ENCODE measurements around the gene KCNMA1.

Gene KCNMA1

GRCh38 chr10:77117501-77117900 is 520.1 kb downstream of the KCNMA1 start:
- TF ChIP-seq, protein P1, sequence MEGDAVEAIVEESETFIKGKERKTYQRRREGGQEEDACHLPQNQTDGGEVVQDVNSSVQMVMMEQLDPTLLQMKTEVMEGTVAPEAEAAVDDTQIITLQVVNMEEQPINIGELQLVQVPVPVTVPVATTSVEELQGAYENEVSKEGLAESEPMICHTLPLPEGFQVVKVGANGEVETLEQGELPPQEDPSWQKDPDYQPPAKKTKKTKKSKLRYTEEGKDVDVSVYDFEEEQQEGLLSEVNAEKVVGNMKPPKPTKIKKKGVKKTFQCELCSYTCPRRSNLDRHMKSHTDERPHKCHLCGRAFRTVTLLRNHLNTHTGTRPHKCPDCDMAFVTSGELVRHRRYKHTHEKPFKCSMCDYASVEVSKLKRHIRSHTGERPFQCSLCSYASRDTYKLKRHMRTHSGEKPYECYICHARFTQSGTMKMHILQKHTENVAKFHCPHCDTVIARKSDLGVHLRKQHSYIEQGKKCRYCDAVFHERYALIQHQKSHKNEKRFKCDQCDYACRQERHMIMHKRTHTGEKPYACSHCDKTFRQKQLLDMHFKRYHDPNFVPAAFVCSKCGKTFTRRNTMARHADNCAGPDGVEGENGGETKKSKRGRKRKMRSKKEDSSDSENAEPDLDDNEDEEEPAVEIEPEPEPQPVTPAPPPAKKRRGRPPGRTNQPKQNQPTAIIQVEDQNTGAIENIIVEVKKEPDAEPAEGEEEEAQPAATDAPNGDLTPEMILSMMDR (IDR thresholded peaks at IDR 0.05; ENCODE audit: low read depth, low read length) = no peak
- DNase-seq (ENCODE audit: extremely low read depth, low read depth) = no peak

DNA sequence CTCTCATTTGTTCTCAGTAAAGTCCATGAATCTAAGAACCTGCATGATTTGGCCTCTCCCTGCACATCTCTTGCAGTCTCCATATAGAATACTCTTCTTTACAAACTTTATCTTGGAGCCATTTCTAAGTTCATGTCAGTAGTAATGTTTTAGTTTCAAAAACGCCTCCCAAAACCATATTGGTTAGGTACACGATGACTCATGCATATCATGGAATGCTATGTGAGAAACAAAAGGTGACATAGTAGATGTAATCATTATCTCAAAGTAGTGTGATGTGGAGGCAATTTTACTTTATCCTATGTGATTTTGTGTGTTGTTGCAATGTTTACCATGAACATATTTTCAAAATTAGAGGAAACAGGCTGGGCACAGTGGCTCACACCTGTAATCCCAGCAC is 520.7 kb downstream of the KCNMA1 start:
- TF ChIP-seq, protein P1 (IDR thresholded peaks at IDR 0.05; ENCODE audit: low read depth, low read length) = no peak

GRCh38 chr10:77114181-77114821 is 523.3 kb downstream of the KCNMA1 start:
- DNase-seq (ENCODE audit: extremely low read depth, low read depth) = no peak
- TF ChIP-seq, protein P1 (IDR thresholded peaks at IDR 0.05; ENCODE audit: low read depth, low read length) = no peak

More for the DNA sequence above, 520.7 kb downstream of the KCNMA1 start:
- no peak for DNase-seq (ENCODE audit: extremely low read depth, low read depth)

- DNase-seq (ENCODE audit: extremely low read depth, low read depth) = peak; percentile 49
- TF ChIP-seq, protein P1 (IDR thresholded peaks at IDR 0.05; ENCODE audit: low read depth, low read length) = peak; percentile 77
Observed at GRCh38 chr10:77111611-77112550, 525.7 kb downstream of the KCNMA1 start.

- TF ChIP-seq, protein P1 (IDR thresholded peaks at IDR 0.05; ENCODE audit: low read depth, low read length) = no peak
- no peak for DNase-seq (ENCODE audit: extremely low read depth, low read depth)
Observed at GRCh38 chr10:77110757-77111156, 526.9 kb downstream of the KCNMA1 start.

DNA sequence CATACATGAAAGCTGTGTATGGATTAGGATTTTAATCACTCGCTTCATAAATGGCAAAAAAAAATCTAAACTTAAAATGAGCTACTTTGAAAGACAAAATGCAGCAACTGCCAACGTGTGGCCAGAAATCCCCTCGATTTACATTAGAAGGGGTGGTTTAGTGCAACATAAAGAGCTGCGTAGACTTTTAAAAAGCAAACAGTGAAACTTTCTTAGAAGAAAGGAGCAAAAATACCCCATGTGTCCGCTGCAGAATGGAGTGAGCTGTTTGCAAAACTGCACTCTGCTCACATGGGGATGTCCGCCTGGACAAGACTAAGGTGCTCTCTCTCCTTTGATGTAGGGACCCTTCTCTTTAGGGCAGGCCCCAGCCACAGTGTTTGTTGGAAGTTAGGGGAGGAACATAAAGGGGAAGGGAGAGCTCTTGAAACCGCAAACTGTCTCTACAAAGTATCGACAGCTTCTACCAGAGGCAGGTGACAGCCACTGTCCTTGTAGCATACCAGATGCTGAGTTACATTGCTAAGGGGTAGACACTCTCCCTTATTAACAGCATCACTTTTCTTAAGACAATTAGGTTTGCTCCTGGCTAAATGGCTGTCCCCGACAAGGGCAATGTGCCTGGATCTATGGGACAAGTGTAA is 528.1 kb downstream of the KCNMA1 start:
- no peak for DNase-seq (ENCODE audit: extremely low read depth, low read depth)
- TF ChIP-seq, protein P1 (IDR thresholded peaks at IDR 0.05; ENCODE audit: low read depth, low read length) = no peak

All from AG09319 (cell line).